Panc1 (cell line): ENCODE results near the gene UBAC1.

ENCODE experiments used
- POLR2AphosphoS5 ChIP-seq: IDR thresholded peaks from 2 replicates; pipeline ENCODE4 v1.6.1; 2012; ENCODE audit warnings: mild to moderate bottlenecking, low read depth, low read length, moderate library complexity
- SIN3A ChIP-seq: IDR thresholded peaks from 2 replicates; pipeline ENCODE4 v1.6.1; 2012; ENCODE audit warnings: low read depth, mild to moderate bottlenecking, low read length, moderate library complexity, borderline replicate concordance; ENCODE audit not compliant: insufficient read depth
- TCF7L2 ChIP-seq: IDR thresholded peaks from 2 replicates; pipeline ENCODE4 v1.6.1; 2011; ENCODE audit warnings: mild to moderate bottlenecking, low read depth, low read length, inconsistent platforms
- TF ChIP-seq, protein P1 (sequence below), 2 experiments: IDR thresholded peaks; 2 replicates each; pipeline ENCODE4 v1.6.1; 2011 to 2012; ENCODE audit warnings: low read depth in 2 of 2, control low read depth in 1 of 2, low read length in 1 of 2, mild to moderate bottlenecking in 1 of 2, moderate library complexity in 1 of 2; ENCODE audit not compliant: insufficient read depth in 1 of 2
- TF ChIP-seq, protein P2 (sequence below): fragments of 450-650 bp; IDR thresholded peaks from 2 replicates; pipeline ENCODE4 v1.5.1; 2017; ENCODE audit warnings: mild to moderate bottlenecking

DNA sequence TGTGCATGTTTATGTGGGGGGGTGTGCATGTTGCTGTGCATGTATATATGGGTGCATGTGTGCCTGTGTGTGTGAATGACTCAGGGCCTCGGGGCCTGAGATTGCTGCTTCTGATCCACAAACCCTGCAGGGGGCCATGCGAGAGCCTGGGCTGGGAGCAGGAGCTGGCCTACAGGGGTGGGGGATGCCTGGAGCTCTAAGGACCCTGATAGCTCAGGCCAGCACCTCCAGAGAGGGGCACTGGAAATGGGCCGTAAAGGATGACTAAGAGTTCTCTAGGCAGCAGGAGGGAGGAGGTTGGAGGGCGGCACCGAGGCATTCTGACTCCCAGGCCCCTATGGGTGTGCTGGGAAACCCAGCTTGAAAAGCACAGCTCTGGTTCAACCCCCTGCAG, 6.9 kb upstream of the UBAC1 start:
- TF ChIP-seq, protein P1, sequence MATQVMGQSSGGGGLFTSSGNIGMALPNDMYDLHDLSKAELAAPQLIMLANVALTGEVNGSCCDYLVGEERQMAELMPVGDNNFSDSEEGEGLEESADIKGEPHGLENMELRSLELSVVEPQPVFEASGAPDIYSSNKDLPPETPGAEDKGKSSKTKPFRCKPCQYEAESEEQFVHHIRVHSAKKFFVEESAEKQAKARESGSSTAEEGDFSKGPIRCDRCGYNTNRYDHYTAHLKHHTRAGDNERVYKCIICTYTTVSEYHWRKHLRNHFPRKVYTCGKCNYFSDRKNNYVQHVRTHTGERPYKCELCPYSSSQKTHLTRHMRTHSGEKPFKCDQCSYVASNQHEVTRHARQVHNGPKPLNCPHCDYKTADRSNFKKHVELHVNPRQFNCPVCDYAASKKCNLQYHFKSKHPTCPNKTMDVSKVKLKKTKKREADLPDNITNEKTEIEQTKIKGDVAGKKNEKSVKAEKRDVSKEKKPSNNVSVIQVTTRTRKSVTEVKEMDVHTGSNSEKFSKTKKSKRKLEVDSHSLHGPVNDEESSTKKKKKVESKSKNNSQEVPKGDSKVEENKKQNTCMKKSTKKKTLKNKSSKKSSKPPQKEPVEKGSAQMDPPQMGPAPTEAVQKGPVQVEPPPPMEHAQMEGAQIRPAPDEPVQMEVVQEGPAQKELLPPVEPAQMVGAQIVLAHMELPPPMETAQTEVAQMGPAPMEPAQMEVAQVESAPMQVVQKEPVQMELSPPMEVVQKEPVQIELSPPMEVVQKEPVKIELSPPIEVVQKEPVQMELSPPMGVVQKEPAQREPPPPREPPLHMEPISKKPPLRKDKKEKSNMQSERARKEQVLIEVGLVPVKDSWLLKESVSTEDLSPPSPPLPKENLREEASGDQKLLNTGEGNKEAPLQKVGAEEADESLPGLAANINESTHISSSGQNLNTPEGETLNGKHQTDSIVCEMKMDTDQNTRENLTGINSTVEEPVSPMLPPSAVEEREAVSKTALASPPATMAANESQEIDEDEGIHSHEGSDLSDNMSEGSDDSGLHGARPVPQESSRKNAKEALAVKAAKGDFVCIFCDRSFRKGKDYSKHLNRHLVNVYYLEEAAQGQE (IDR thresholded peaks at IDR 0.05; ENCODE audit: insufficient read depth in 1 of 2, low read depth in 2 of 2, low read length in 1 of 2), result no peak
- TF ChIP-seq POLR2AphosphoS5 (no peak), SIN3A (no peak), TCF7L2 (no peak)
- TF ChIP-seq, protein P2, sequence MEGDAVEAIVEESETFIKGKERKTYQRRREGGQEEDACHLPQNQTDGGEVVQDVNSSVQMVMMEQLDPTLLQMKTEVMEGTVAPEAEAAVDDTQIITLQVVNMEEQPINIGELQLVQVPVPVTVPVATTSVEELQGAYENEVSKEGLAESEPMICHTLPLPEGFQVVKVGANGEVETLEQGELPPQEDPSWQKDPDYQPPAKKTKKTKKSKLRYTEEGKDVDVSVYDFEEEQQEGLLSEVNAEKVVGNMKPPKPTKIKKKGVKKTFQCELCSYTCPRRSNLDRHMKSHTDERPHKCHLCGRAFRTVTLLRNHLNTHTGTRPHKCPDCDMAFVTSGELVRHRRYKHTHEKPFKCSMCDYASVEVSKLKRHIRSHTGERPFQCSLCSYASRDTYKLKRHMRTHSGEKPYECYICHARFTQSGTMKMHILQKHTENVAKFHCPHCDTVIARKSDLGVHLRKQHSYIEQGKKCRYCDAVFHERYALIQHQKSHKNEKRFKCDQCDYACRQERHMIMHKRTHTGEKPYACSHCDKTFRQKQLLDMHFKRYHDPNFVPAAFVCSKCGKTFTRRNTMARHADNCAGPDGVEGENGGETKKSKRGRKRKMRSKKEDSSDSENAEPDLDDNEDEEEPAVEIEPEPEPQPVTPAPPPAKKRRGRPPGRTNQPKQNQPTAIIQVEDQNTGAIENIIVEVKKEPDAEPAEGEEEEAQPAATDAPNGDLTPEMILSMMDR, result no peak
